ENCODE data around the gene PID1.
"Not testable (repeated sequence)": the region's sequence is repeated elsewhere in the genome, so short reads cannot be mapped to it uniquely, and the experiment has no call there.

Gene PID1

DNA sequence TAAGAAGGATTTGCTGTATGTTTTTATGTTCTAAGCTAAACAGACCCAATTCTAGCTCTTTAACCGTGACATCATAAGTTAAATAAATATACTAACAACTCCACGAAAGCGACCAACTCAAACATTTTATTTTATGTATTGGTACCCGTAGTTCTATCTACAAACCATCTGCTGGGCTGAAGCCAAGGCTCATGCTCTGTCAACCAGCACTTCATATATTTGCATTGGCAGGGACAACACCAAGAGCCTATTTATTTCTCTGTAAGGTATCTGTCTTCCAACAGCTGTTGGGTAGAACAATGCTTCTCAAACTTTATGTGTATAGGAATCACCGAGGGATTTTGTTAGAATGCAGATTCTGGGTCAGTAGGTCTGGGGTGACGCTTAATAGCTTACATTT lies 64.5 kb downstream of the PID1 start:
- no peak for DNase-seq

DNA sequence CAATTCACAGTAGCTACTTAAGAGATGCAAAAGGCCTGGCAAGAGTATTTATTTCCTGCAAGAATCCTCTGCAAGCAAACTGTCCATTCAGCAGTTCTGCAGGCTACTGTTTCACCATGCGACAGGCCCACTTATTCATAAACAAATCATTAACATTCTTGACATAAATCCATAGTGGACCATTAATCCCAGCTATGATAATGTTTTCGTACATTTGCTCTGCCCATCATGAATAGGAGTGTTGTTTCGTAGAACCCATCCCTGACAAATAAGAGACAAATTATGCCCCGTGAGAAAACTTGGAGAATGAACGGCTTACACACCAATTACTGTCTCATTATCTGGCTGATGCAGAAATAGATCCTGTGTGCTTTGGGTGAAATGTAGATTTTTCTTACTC lies 65.4 kb downstream of the PID1 start:
- DNase-seq, result no peak

DNA sequence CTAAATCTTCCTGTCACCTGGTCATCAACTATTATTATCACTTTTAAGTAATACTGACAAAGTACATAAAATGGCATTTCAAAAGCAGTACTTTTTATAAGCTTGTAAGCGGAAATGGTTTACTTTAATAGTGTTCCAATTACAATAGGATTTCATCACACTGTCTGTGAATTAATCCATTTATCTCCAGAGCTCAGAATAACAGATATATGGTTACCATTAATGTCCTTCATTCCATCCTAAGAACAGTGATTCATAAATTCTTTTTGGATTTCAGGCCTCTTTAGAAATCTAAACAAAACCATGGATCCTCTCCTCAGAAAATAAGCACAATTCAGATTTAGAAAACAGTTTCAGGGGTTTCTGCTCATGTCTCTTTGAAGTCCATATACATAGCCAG lies 68.4 kb downstream of the PID1 start:
- no peak for DNase-seq

DNA sequence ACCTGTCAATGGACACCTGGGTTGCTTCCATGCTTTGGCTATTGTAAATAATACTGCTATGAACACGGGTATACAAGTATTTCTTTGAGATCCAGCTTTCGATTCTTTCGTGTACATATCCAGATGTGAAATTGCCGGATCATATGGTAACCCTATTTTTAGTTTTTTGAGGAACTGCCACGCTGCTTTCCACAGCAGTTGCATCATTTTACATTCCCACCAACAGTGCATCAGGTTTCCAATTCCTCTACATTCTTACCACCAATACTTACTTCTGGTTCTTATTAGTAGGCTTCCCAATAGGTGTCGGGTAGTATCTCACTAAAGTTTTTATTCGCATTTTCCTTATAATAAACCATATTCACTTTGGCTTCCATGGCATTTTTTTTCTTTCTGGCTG lies 69.6 kb downstream of the PID1 start:
- DNase-seq, result no peak

DNA sequence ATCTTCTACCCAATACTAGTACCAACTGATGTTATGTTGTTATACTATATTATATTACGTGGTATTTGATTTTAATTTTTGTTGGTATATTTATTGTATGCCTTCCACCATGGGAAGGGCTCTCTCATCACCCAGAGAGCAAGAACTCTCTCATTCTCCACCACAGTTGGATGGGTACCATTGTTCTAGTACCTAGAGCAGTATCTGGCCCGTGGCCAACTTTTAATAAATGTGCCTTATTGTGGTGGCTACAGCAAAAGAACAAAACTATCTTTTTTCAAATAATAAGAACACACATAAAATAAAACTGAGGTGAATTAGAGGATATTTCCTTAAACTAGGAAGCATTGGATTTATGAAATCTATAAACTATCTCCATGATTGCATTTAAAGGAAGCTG lies 71.8 kb downstream of the PID1 start:
- DNase-seq, result no peak

DNA sequence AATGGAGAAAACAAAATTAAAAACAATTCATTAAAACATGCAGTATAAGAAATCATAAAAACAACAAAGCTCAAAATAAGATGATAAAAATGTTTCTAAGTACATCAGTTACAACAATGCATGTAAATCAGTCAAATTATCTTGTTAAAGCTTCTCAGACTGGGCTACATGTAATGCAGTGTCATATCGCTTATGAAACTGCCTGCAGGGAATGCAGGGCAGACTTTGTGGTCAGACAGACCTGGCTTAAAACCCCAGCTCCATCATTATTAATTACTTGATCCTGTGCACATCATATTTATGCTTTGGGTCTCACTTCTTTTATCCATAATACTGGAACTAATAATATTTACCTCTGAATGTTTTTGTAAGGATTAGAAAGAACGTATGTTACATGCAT lies 74.6 kb downstream of the PID1 start:
- DNase-seq, result no peak

DNA sequence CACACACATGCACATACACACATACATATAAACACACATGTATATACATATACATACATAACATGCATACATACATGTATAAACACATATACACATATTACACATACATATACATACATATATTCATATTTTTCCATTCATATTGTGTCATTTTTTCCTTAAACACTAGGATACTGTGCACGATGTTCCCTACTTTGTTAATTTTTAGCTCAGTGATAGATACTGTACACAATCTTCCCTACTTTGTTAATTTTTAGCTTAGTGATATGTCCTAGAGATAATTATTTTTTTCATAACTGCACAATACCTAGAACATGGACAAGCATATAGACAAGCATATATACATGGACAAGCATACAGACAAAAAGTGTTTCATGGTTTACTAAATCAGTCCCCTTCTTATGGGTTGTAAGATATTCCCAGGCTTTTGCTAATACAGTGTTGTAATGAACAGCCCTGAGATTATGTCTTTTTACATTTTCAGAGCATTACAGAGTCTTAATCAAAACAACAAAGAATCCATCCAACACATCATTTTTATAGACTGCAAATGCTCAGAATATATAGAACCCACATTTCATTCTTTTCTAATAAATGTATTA lies 75.6 kb downstream of the PID1 start:
- no peak for DNase-seq

DNA sequence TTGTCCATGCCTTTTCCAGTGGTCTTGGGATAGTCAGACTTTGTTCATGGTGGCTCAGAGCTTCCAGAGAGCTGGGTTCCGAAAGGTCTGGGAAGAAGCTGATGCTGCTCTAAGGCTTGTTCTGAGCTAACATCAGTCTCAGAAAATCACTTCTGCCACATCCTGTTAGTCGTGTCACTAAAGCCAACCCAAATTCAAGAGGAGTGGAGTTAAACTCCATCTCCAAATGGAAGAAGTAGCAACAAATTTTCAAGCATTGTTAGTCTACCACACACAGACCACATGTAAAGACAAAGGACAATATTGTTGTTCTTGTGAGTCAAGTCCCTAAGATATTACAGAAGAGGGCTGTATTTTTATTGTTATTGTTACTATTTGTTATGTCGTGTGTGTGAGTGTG lies 77.8 kb downstream of the PID1 start:
- no peak for DNase-seq

DNA sequence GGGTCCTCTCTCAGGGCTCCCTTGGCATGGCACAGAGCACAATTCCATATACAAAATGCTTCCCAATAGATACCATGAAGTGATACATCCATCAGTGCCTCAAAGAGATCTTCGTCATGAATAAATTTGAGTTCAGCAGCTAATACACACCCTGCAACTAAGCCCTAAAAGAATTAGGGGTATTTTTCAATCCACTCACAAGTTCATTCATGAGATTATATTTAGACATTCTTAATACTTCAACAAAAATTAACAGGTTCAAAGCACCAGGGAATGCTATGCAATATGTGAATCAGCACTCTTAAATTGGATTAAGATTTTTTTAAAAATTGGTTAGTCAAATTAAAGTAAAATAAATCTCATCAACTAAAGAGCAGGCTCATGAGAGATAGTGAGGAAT lies 79.7 kb downstream of the PID1 start:
- no peak for DNase-seq

DNA sequence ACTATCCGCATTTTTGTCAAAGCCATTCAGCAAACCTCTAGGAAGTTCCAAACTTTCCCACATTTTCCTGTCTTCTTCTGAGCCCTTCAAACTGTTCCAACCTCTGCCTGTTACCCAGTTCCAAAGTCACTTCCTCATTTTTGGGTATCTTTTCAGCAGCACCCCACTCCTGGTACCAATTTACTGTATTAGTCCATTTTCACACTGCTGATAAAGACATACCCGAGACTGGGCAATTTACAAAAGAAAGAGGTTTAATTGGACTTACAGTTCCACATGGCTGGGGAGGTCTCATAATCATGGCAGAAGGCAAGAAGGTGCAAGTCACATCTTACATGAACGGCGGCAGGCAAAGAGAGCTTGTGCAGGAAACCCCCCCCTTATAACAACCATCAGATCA lies 84.0 kb downstream of the PID1 start:
- not testable (repeated sequence) for DNase-seq

DNA sequence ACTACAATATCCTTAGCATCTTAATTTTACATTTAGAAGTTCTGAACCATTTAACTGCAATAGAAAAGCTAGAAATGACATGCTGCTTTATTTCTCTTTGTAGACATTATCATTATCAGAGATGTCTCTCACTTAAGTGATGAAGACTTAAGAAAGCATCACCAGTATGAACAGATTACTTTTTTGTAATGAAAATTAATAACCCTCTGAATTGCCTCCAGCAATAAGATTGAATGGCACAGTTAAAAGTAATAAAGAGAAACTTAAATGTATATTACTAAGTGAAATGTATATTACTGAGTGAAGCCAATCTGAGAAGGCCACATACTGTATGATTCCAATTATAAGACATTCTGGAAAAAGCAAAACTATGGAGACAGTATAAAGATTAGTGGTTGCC lies 89.4 kb downstream of the PID1 start:
- no peak for DNase-seq

DNA sequence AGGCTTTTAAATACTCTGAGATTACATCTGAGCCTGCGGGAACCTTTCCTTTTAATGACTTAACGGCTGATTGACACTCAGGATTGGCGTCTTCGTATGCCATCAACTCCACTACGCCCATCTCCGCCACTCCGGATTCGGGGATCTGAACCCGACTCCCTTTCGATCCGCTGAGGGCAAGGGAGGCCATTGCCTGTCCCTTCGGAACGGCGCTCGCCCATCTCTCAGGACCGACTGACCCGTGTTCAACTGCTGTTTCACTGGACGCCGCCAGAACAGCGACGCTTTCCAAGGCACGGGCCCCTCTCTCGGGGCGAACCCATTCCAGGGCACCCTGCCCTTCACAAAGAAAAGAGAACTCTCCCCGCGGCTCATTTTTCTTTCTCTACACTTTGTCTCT lies 90.4 kb downstream of the PID1 start:
- DNase-seq, result no peak

DNA sequence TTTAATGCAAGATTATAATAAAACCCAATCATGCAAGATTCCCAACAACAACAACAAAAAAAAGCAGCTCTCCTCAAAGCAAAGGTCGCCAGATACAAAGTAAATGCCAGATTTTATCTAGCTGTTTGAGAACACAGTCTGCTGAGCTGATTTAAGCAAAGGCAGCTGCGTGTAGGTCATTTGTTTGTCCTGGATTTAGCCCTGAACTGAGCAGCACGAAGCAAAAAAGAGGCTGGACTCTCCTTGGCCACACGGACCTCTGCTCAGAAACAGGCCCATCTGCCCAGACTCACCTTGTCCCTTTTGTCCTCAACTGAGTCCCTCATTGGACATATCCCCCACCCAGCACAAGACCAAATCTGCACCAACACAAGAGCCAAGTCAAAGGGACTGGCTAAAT lies 91.5 kb downstream of the PID1 start:
- no peak for DNase-seq

DNA sequence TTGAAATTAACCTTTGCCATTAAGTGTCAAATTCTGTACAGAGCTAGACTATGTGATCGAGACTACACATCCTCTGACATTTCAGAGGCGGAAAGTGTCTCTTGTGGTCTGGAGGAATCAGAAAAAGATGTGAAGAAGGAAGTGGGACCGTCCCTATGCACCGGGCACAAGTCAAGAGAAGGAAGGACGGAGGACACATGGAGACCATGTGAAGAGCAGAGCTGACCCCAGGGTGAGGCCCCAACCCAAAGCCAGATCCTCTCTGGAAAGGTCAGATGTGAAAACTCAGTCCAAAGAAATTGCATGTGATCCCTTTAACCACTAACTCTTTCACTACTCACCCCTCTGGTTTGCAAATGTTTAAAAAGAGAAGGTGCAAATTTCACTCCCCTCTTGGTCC lies 92.4 kb downstream of the PID1 start:
- no peak for DNase-seq

DNA sequence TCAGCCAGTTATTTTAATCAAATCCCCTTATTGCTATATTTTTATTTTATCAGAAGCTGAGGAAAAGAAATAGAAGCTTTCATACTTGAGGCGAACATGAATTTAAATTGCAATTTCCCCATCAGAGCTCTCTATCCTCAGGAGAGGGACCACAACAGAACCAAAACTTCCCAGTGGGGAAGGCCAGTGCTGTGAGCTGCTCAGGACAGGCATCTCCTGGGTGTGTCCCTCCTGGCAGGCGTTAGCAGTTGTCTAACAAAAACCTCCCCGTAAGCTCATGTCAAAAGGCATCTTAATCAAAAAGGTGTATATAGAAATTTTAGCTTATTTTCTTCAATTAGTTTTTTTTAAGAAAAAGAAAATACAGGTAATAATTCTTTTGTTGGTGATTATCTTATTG lies 93.0 kb downstream of the PID1 start:
- DNase-seq, result no peak

DNA sequence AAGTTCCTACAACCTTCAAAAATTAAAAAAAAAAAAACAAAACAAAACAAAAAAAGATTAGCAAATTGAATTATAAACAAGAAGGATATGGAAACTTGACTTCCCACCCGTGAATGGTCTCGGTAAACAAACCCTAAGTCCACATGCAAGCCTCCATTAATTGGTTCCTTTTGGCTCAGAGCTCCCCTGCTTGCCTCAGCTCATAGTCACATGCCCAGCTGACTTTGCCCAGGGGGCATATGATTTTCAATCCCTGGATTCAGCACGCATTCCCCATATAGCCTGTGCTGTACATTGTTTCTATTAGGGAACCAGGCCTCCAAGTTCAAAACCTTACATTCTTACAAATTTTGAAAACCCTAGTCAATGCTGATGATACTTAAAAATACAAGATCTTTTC lies 95.0 kb downstream of the PID1 start:
- DNase-seq, result no peak

DNA sequence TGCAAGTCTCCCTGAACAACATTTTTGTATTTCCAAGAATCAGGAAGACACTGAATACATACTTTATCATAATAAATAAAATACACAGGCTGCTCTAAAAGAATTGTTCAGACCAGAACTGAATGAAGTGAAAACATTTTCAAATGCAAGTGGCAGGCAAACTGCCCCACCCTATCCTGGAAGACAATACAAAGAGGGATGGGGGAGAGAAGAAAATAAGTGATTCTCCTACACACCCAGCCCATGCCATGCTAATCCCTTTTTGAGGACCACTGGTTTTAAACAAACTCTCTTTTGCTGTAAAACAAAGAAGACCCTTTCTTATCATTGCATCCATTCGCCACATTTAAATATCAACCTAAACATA lies 95.6 kb downstream of the PID1 start:
- DNase-seq, result no peak

DNA sequence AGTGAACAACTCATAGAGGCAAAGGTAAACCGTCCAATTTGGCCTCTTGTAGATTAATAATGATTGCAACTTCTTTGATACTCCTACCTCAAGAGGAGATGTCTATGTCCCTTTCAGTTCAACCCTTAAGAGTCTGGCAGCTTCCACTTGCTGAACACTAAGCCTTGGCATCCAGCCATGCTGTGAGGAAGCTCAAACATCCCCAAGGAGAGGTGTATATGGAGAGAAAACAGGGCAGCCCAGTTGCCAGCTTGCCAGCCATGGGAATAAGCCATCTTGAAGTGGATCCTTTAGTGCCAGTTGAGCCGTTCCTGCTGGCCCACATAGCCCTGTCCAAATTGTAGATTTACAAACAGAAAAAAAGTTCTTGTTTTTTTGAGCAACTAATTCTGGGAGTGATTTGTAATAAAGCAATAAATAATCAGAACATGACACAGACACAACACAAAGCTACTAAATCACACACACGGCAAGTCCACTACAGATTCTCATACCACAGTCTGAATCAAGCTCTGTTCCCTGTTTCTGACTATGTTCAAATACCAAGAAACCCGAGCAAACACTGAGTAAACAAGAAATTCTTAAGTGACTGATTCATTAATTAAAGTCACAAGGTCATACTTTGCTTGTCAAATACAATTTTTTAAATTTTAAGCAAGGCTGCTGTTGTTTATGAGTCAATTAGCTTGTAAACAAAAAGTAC lies 96.1 kb downstream of the PID1 start:
- DNase-seq, result no peak

DNA sequence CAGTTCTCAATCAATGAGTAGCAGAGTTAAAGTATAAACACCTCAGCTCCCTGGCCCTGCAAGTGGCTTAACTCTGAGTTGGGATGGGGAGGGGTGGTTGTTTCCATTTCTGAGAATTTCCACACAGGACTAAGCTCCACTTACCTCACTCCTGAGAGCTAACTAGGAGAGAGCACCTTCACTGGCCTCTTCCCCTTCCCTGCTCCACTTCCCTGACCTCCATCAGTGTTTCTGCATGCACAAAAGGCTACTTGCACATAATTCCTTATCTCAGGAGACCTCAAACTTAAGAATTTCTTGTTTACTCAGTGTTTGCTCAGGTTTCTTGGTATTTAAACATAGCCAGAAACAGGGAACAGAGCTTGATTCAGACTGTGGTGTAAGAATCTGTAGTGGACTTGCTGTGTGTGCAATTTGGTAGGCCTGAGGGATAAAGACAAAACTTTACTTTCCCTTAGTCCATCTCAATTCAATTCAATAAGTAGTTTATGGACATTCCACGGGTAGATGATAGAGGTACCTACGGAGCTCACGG lies 97.2 kb downstream of the PID1 start:
- no peak for DNase-seq

DNA sequence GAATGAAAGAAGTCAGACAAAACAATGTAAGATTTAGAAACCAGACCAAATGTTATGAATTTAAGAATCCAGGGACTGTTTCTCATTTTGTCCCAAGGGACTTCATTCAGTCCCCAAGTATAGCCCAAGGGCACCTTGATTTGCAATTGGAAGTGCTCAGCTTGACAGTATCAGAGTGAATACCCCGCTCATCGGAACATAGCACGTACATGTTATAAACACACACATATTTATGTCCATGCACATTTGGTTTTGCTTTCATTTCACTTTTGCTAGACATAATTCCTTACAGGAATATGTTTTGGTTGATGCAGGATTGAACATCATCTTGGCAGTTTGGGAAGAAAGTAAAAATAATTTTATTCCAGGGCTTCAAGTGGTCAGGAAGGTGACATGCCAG lies 100.2 kb downstream of the PID1 start:
- DNase-seq, result no peak

DNA sequence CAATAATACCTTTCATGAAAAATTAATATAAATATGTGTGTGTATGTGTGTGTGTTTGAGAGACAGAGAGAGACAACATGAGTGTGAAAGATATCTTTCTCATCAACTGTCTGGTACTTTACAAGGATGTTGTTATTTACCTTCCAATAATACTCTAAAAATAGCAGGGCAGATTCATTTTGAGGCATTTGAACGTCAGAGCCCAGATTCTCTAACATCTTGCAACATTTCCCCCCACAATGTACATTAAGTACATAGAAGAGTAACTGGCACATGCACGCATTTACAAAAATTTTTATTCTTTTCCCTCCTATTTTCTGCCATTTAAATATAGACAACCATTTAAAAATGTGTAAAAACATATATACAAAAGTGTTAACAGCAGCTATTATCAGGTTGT lies 100.9 kb downstream of the PID1 start:
- DNase-seq, result no peak

DNA sequence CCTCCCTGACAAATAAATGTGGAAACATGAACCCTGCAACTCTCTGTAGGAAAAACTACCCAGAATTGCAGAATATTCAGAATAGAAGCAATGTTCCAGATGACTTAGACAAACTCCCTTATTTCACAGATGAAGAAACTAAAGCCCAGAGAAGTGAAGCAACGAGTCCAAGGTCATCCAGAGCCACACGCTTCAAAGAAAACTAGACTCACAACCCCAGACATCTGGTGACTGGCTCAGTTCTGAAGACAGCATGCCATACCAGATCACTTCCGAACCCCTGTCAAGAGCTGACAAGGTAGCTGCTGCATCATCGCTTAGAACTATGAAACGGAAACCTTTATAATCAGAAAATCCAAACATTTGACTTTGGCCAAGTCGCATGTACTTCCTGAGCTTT lies 101.3 kb downstream of the PID1 start:
- no peak for DNase-seq

DNA sequence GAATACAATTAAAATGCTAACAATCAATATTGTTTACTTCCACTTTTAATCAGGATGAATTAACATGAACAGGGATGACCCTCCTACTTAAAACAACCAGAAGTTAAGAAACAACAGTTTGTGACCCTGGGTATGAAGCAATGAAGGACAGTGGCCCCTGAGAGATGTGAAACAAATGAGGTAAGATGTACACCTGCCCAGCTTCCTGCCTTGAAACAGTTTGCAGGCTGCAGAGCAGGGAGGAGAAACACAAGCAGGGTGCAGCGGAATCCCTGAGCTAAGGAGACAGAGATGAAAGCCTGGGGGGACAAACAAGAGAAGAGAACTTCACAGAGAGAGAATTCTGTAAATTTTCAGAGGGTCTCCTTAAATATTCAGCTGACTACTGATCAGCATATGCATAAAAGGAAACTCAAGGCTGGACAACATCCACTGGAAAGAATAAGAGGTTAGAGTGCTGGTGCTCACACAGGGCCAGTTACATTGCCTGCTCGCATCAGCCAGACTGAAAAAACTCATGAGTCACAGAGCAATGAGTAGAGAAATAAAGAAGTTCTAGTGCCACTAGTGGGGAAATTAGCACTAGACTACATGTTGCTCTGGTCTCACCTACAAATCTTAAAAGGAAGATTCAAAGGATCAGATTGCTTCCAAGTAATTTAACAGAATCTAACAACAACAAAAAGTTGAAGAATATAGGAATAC lies 106.4 kb downstream of the PID1 start:
- DNase-seq, result no peak

DNA sequence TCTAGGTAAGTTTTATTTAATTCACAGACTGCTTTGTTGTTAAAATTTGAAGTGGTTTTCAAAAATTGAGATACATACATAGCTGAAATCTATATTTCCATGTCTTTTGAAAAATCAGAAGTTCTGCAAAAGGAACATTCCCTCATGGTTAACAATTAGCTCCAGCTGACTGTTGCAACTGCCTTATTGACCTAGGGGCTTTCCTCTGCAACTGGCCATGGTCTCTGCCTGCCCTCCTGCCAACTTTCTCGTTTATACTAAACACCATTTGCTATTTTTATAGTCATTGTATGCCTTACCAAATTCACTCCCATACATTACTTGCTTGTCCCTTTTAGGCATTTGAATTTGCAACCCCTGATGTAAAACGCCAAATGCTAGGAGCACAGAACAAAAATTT lies 107.2 kb downstream of the PID1 start:
- no peak for DNase-seq

DNA sequence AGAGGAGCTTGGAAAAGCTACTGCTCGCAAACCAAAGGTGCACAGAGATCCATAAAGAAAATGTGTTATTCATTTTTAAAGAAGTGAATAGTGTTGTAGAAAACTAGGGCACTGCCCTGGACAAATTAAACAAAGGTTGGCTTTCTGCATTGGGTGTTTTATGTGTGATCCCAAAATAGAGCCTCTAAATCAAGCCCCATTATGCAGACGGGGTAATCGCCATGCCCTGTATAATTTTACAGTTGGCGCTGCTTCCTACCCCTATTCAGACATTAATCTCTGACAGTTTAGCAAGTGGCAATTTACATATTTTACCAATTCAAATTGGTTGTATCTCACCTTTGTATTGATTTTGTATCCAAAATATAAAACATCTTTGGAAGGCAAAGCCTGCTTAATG lies 109.1 kb downstream of the PID1 start:
- no peak for DNase-seq

All from SIG-M5 (cell line).